GM21723 (cell line): ENCODE data around the gene CNTNAP2.
"Not testable (repeated sequence)": the region's sequence is repeated elsewhere in the genome, so short reads cannot be mapped to it uniquely, and the experiment has no call there.

Experiments used
- ATAC-seq: cut with Tn5 transposase; IDR thresholded peaks from one replicate; pipeline ENCODE4 v1.9.1; 2021; ENCODE audit warnings: mild to moderate bottlenecking, moderate library complexity; ENCODE audit not compliant: unreplicated experiment

CNTNAP2 gene

GRCh38 chr7:146864644-146865043 lies 748.0 kb downstream of the CNTNAP2 start:
- no peak for ATAC-seq

DNA sequence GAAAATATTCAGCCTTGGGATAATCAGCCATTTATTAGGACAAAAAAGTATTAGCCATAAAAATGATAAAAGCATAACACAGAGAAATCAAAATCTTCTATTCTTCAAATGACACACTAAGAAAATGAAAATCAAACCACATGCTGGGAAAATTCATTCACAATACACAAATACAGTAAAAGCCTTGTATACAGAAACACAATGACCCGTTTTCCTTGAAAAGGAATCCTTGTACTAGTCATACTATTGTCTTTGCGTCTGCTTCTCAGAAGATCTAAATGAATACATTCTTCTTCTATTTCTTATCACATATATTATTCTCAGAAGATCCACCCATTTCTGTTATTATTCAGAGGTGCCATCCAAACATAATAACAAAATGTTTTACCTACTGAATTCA lies 749.1 kb downstream of the CNTNAP2 start:
- ATAC-seq: no peak

GRCh38 chr7:146874722-146875121 lies 758.1 kb downstream of the CNTNAP2 start:
- ATAC-seq: no peak

DNA sequence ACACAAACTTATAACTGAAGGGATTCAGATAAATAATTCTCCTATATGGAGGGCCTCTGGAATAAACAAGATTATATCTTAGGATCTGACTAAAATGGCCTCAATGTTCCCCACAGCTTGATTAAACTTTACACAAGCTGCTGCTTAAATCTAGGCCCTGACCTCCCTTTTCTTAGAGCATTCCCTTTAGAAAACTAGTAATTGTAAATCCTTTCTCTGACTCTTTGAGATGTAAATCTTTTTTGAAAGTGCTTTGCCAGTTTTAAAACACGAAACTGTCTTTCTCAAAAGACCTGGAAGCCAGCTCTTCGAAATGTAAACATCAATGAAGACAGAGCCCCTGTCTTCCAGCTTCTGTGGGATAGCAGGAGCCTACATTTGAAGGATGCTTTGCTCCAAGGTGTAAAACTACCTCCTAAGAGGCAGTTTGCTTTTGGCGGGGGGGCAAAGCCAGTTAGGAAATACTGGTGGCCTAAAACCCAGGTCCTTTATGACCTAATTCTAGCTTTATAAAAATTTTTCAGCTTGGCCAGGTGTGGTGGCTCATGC lies 758.7 kb downstream of the CNTNAP2 start:
- no peak for ATAC-seq

DNA sequence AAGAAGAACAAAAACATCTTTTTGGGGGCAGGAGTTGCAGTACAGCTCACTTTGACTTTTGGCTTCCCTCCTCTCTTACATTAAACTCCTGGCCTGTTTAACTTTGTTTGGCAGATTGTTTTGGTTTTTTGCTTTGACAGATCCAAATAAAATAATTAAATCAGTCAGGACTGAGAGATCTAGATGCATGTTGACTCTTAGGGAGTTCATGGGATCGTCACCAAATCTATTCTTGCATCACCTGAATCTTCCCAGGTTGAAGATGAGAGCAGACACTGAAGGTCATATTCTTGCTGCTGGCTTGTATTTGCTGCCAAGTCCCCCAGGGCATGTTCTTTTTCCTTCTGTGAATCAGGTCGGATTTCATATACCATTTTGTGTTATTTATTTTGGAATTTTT lies 759.4 kb downstream of the CNTNAP2 start:
- no peak for ATAC-seq

GRCh38 chr7:146876411-146876810 lies 759.8 kb downstream of the CNTNAP2 start:
- ATAC-seq: no peak

- no peak for ATAC-seq
Observed at GRCh38 chr7:146878901-146879300, 762.3 kb downstream of the CNTNAP2 start.

GRCh38 chr7:146885231-146885630 lies 768.6 kb downstream of the CNTNAP2 start:
- ATAC-seq: no peak

DNA sequence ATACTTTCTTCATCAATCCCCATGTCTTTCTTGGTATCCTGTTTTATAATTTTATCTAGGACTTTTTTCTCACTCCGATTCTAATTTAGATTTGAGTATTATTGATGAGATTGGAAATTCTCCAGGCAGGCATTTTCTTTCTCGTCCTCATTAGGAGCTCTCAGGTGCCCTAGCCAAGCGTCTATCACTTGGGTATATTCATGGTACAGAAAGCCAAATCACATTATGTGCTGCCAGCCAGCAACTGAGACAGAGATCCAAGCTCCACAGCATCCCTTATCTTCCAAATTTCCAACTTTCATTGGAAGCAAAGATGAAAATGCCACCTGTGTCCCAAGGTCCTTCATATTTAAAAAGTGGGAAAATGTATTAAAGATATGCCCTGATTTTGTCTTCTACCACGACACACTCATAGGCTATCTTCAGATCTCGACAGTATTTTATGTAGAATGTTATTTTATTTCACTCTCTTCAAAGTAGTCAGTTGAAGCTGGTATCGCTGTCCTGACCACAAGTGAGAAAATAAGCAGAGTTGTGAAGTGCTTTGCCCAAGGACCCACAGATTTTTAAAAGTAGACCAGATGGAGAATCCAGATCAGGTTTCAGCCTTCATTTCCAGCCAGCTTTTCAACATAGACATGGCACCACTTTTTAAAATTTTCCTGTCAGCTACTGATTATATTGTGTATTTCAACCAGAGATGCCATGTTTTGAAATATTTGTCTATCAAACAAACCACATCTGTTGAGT lies 773.4 kb downstream of the CNTNAP2 start:
- ATAC-seq: no peak

GRCh38 chr7:146892151-146892550 lies 775.5 kb downstream of the CNTNAP2 start:
- ATAC-seq: no peak

DNA sequence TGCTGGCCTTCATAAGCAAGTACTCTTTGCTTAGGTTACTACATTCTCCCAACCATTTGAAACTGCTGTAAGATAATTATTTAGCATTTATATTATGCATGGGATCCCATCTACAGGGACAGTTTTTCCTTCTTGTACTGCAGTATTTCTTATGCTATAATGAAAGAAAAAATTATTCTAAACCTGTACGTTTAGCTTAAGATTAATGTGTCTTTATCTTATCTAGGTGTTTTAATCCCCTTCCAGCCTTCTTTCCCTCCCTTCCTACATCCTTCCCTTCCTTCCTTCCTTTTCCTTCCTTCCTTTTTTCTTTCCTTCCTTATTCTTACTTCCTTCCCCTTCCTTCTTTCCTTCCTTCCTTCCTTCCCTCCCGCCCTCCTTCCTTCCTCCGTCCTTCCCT lies 778.3 kb downstream of the CNTNAP2 start:
- ATAC-seq: no peak

- ATAC-seq: no peak
Observed at GRCh38 chr7:146902266-146902665, 785.7 kb downstream of the CNTNAP2 start.

GRCh38 chr7:146902728-146903127 lies 786.1 kb downstream of the CNTNAP2 start:
- ATAC-seq: no peak

DNA sequence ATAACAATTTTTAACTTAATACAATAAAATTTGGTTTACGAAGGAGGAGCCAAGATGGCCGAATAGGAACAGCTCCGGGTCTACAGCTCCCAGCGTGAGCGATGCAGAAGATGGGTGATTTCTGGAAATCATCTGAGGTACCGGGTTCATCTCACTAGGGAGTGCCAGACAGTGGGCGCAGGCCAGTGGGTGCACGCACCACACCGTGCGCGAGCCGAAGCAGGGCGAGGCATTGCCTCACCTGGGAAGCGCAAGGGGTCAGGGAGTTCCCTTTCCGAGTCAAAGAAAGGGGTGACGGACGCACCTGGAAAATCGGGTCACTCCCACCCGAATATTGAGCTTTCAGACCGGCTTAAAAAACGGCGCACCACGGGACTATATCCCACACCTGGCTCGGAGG lies 789.1 kb downstream of the CNTNAP2 start:
- ATAC-seq: not testable (repeated sequence)

DNA sequence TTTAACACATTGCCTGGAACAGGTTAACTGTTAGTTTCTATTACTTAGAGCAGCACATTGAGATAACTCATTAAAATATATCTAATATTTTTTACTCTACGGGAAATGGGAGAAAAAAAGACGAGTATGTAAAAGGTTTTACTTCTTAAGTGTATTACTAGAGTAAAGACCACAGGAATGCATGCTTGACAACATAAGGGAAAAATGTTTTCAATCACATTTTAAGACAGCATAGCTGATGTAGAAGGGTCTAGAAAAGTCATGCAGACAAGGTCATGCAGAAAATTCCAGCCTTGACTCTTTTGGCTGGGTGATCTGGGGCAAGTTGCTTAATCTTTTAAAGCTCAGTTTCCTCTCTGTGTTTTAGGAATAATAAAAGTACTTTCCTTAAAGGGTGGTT lies 806.2 kb downstream of the CNTNAP2 start:
- no peak for ATAC-seq

- no peak for ATAC-seq
Observed at GRCh38 chr7:146926841-146927240, 810.2 kb downstream of the CNTNAP2 start.

GRCh38 chr7:146937836-146938235 lies 821.2 kb downstream of the CNTNAP2 start:
- ATAC-seq: no peak

GRCh38 chr7:146943483-146943882 lies 826.9 kb downstream of the CNTNAP2 start:
- no peak for ATAC-seq

DNA sequence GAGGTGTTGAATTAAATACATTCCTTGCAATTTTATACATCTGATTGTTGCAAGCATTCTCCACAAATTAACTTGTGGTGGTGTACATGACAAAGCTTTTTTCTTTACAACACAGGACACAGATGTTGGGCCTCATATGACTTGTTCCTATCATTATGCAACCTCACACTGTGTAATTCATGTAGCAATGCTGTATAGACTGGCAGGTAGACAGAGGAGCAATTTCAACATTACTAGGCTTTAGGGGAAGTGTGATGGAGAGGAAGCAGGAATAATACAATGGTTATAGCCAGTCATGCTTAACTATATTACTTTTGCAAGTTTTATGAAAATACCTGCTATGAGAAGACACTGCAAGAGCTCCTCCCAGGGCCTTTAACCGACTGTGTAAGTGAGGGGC lies 832.1 kb downstream of the CNTNAP2 start:
- ATAC-seq: no peak

- ATAC-seq: no peak
Observed at GRCh38 chr7:146956321-146956720, 839.7 kb downstream of the CNTNAP2 start.

GRCh38 chr7:146956853-146957252 lies 840.3 kb downstream of the CNTNAP2 start:
- ATAC-seq: no peak

DNA sequence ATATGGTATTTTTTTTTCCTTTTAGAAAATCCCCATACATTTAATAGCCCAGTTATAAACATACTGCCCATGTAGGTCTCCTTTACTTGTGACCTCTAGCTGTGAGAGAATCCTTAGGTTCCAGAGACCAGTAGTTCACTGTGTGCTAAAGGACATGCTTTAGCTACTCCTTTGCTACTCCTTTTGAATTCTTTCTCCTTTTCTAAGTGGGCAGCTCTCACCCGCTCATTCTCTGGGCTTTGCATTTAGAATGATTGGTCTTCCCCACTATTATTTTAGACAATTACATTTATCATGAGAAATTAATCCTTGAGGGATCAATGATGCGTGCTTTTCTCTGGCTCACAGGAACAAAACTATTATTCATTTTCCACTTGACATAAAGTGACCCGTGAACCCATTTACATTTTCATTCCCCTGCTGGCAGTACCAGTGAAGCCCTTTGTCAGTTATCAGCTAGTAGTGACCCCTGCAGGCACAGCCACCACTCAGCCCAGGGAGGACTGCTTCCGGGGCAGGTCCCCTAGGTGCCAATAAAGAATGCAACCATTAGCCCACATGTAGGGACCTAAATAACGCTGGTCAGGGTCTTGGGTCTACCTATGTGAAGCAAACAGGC lies 844.3 kb downstream of the CNTNAP2 start:
- ATAC-seq: no peak
